Neutrophil (primary cell): ENCODE measurements around the gene C9orf50.

Source experiments
- H3K27ac ChIP-seq: fragments of 200-600 bp; sonication (generic); 2 replicates; pipeline ENCODE4 v1.5.1; 2016; ENCODE audit warnings: mild to moderate bottlenecking, moderate library complexity
- H3K27me3 ChIP-seq: fragments of 200-600 bp; sonication (generic); 2 replicates; pipeline ENCODE4 v1.6.0; 2016; ENCODE audit warnings: mild to moderate bottlenecking
- H3K36me3 ChIP-seq: fragments of 200-600 bp; sonication (generic); 2 replicates; pipeline ENCODE4 v1.5.1; 2017
- H3K4me1 ChIP-seq, 2 experiments: fragments of 200-600 bp in 1 of 2; sonication (generic) in 1 of 2; 1 replicate in 1 of 2; 2 replicates in 1 of 2; pipeline versions ENCODE4 v1.5.1 to v1.6.1; 2013 to 2016; ENCODE audit warnings: low read depth in 1 of 2, low read length in 1 of 2, mild to moderate bottlenecking in 1 of 2, moderate library complexity in 1 of 2; ENCODE audit not compliant: control insufficient read depth in 1 of 2, insufficient read depth in 1 of 2
- H3K4me3 ChIP-seq, 2 experiments: fragments of 200-600 bp in 1 of 2; sonication (generic) in 1 of 2; 1 replicate in 1 of 2; 2 replicates in 1 of 2; pipeline ENCODE4 v1.5.1; 2013 to 2016; ENCODE audit warnings: low read depth in 1 of 2, low read length in 1 of 2, mild to moderate bottlenecking in 1 of 2, moderate library complexity in 1 of 2
- H3K9me3 ChIP-seq: fragments of 200-600 bp; sonication (generic); 2 replicates; pipeline ENCODE4 v1.5.1; 2016
- CTCF ChIP-seq: fragments of 200-600 bp; sonication (generic); IDR thresholded peaks from 2 replicates; pipeline ENCODE4 v1.5.1; 2016; ENCODE audit warnings: antibody characterized with exemption

The C9orf50 gene

GRCh38 chr9:129650680-129651235 lies 29.9 kb upstream of the C9orf50 start:
- no peak overlapping the region for H3K4me3 ChIP-seq
- H3K4me1 ChIP-seq: no peaks in the 10 kb centered on the region
- no peak for TF ChIP-seq CTCF
- no peak overlapping the region for H3K27ac ChIP-seq
- H3K27me3 ChIP-seq: peaks cover 30% of the 10 kb centered on the region
- H3K36me3 ChIP-seq: no peaks in the 10 kb centered on the region
- H3K9me3 ChIP-seq: no peaks in the 10 kb centered on the region

- Histone ChIP-seq H3K36me3 (no peaks in the 10 kb centered on the region), H3K27me3 (peaks cover 23% of the 10 kb centered on the region), H3K4me1 (no peaks in the 10 kb centered on the region), H3K4me3 (no peak overlapping the region), H3K9me3 (no peaks in the 10 kb centered on the region), H3K27ac (no peak overlapping the region)
- no peak for TF ChIP-seq CTCF
Measured at GRCh38 chr9:129649726-129650679, 29.1 kb upstream of the C9orf50 start.

- Histone ChIP-seq H3K36me3 (no peaks in the 10 kb centered on the region), H3K4me3 (no peak overlapping the region), H3K9me3 (no peaks in the 10 kb centered on the region), H3K27me3 (peaks cover 10% of the 10 kb centered on the region), H3K4me1 (no peaks in the 10 kb centered on the region), H3K27ac (no peak overlapping the region)
- no peak for TF ChIP-seq CTCF
Measured at GRCh38 chr9:129648764-129649115, 27.8 kb upstream of the C9orf50 start.

GRCh38 chr9:129648092-129648763 lies 27.3 kb upstream of the C9orf50 start:
- Histone ChIP-seq H3K4me3 (no peak overlapping the region), H3K4me1 (no peaks in the 10 kb centered on the region), H3K36me3 (no peaks in the 10 kb centered on the region), H3K27ac (no peak overlapping the region), H3K27me3 (peaks cover 5% of the 10 kb centered on the region), H3K9me3 (no peaks in the 10 kb centered on the region)
- TF ChIP-seq CTCF: no peak

- H3K27ac ChIP-seq: no peak overlapping the region
- TF ChIP-seq CTCF: no peak
- H3K9me3 ChIP-seq: no peaks in the 10 kb centered on the region
- H3K4me3 ChIP-seq: no peak overlapping the region
- peaks cover 3% of the 10 kb centered on the region for H3K27me3 ChIP-seq
- H3K36me3 ChIP-seq: no peaks in the 10 kb centered on the region
- H3K4me1 ChIP-seq: peaks cover under 1 to 1% of the 10 kb centered on the region in 2 experiments
Measured at GRCh38 chr9:129647635-129648034, 26.7 kb upstream of the C9orf50 start.
